HepG2 (cell line): ENCODE data around the gene LDHAL6B. TPM values are rescaled to one million over a fixed set of nuclear protein-coding genes. Genes with fewer than 3 reads are reported as not detected.

Source experiments
- ATF6 ChIP-seq: sonication (generic); formaldehyde crosslinking; conservative IDR thresholded peaks from 2 replicates; pipeline ENCODE4 v1.4.0; 2020; ENCODE audit warnings: missing genetic modification reagents
- CTCF ChIP-seq: sonication (generic); formaldehyde crosslinking; IDR thresholded peaks from 2 replicates; pipeline ENCODE4 v1.5.0; 2020; ENCODE audit warnings: mild to moderate bottlenecking, missing genetic modification reagents, moderate library complexity
- E2F1 ChIP-seq: sonication (generic); formaldehyde crosslinking; IDR thresholded peaks from 2 replicates; pipeline ENCODE4 v1.5.0; 2020; ENCODE audit warnings: missing genetic modification reagents
- IRX3 ChIP-seq: sonication (generic); formaldehyde crosslinking; IDR thresholded peaks from 2 replicates; pipeline ENCODE4 v1.8.1; 2023; ENCODE audit warnings: mild to moderate bottlenecking, low read depth, missing genetic modification reagents, borderline replicate concordance
- MAFG ChIP-seq: sonication (generic); formaldehyde crosslinking; IDR thresholded peaks from 2 replicates; pipeline ENCODE4 v1.5.1; 2020; ENCODE audit warnings: mild to moderate bottlenecking, missing genetic modification reagents
- PHF5A ChIP-seq: IDR thresholded peaks from one replicate; pipeline ENCODE4 v1.6.1; 2018; ENCODE audit warnings: low read depth, missing genetic modification reagents; ENCODE audit not compliant: unreplicated experiment
- STAG1 ChIP-seq: sonication (generic); formaldehyde crosslinking; IDR thresholded peaks from 2 replicates; pipeline ENCODE4 v1.4.0; 2020; ENCODE audit warnings: missing genetic modification reagents
- ZBTB4 ChIP-seq: sonication (generic); formaldehyde crosslinking; IDR thresholded peaks from 2 replicates; pipeline ENCODE4 v1.4.0; 2020; ENCODE audit warnings: missing genetic modification reagents, mild to moderate bottlenecking, borderline replicate concordance
- ZNF280D ChIP-seq: sonication (generic); formaldehyde crosslinking; IDR thresholded peaks from 2 replicates; pipeline ENCODE4 v1.5.1; 2020; ENCODE audit warnings: mild to moderate bottlenecking, missing genetic modification reagents
- ZNF790 ChIP-seq: sonication (generic); formaldehyde crosslinking; IDR thresholded peaks from 2 replicates; pipeline ENCODE4 v1.8.0; 2022; ENCODE audit warnings: missing genetic modification reagents, mild to moderate bottlenecking, borderline replicate concordance
- polyA plus RNA-seq, 8 experiments: library from polyadenylated mRNA; depleted of rRNA in 3 of 8; stranded (reverse) in 7 of 8; unstranded in 1 of 8; fragments of >200 nt; fragmentation: Illumina TruSeq in 4 of 8; extraction: Trizol in 4 of 8; gene quantifications; 2 replicates each; pipeline versions ENCODE4 v1.2.1 to v1.2.3, GENCODE V29; 2011 to 2016; ENCODE audit warnings: low read depth in 4 of 8, missing spikeins in 1 of 8, mixed read lengths in 1 of 8; ENCODE audit not compliant: insufficient read depth in 1 of 8
- total RNA-seq, 5 experiments: library from RNA; depleted of rRNA; stranded (reverse); fragments of >200 nt; fragmentation: Illumina TruSeq; extraction: Trizol; gene quantifications; 2 replicates each; pipeline ENCODE4 v1.2.3, GENCODE V29; 2016; ENCODE audit warnings: low read depth in 1 of 5

The LDHAL6B gene
- total and polyA plus RNA-seq, 2 of the 13 experiments (the other 11 are each of a cell fraction or from before 2014, with no cell fraction given) = not detected

- TF ChIP-seq PHF5A (CRISPR knock-in tag) (no peak), CTCF (CRISPR knock-in tag) (peak; percentile 33), STAG1 (CRISPR knock-in tag) (0 out of 2 replicates have a peak, but pooled peaks have one; percentile 15), E2F1 (CRISPR knock-in tag) (no peak), ZBTB4 (CRISPR knock-in tag) (no peak), IRX3 (CRISPR knock-in tag) (no peak), ZNF280D (CRISPR knock-in tag) (no peak), MAFG (no peak), ZNF790 (CRISPR knock-in tag) (no peak), ATF6 (no peak)
These were observed 20.9 kb upstream of the LDHAL6B start (continued) for GRCh38 chr15:59185725-59186124.
